ENCODE data around the gene SLC22A5. TPM values are rescaled to one million over a fixed set of nuclear protein-coding genes. Genes with fewer than 3 reads are reported as not detected.

The SLC22A5 gene
- total RNA-seq, 1 experiment from 2014 or later = 15.2 TPM

DNA sequence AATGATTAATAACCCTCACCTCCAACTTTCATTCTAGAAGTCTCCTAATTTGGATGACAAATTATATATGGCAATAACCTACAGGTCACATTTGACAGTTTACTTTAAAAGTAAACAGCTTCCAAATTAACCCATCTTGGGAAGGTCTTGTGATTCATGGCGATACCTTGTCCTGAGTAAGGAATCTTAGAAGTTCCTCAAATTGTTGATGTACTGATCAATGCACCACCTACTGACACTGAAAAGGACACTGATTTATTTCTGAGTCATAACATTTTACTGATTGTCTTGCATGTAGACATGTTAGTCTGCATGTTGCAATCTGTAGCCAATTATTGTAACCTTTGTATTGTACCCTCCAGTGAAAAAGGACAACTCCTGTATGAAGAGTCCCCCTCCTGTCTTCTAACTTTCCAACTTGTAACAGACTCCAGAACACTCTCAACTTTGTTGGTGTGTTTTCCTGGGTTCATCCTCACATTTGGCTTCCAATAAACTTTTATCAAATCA lies 16.0 kb upstream of the SLC22A5 start:
- Histone ChIP-seq H2AFZ (no peak overlapping the region), H4K20me1 (ENCODE audit: insufficient read depth) (no peaks in the 10 kb centered on the region), H3K36me3 (ENCODE audit: low read depth) (peaks cover 6% of the 10 kb centered on the region; the same call in 1 of the 2 replicates), H3F3A (ENCODE audit: insufficient read depth, low read depth) (no peaks in the 10 kb centered on the region), H3K4me1 (replicated peaks; ENCODE audit: insufficient read depth) (peaks cover 8% of the 10 kb centered on the region; the same call in 1 of the 2 replicates), H3K27me3 (ENCODE audit: insufficient read depth, low read depth) (no peaks in the 10 kb centered on the region), H3K4me3 (no peak overlapping the region), H3K9me3 (ENCODE audit: insufficient read depth, low read depth) (no peaks in the 10 kb centered on the region), H3K27ac (no peak overlapping the region), H3K79me2 (ENCODE audit: low read depth) (no peaks in the 10 kb centered on the region), H3K4me2 (no peak overlapping the region), H3K9me2 (ENCODE audit: insufficient read depth) (no peaks in the 10 kb centered on the region)
- TF ChIP-seq EZH2 (IDR thresholded peaks at IDR 0.05; ENCODE audit: low read depth) = no peak
- no peak for DNase-seq
- BruUV-seq (replicated peaks) = no TSS peak
- intact Hi-C loops (cut with micrococcal nuclease; ENCODE audit: unreplicated experiment) = no loop called here
- POLR2A ChIA-PET (ENCODE audit: unreplicated experiment) = interaction anchor here (0.7 kb wide), 1 partner anchor 34 kb away, joined by 4 read pairs; no protein-coding TSS in a partner anchor
- CTCF ChIA-PET = no interaction called here

DNA sequence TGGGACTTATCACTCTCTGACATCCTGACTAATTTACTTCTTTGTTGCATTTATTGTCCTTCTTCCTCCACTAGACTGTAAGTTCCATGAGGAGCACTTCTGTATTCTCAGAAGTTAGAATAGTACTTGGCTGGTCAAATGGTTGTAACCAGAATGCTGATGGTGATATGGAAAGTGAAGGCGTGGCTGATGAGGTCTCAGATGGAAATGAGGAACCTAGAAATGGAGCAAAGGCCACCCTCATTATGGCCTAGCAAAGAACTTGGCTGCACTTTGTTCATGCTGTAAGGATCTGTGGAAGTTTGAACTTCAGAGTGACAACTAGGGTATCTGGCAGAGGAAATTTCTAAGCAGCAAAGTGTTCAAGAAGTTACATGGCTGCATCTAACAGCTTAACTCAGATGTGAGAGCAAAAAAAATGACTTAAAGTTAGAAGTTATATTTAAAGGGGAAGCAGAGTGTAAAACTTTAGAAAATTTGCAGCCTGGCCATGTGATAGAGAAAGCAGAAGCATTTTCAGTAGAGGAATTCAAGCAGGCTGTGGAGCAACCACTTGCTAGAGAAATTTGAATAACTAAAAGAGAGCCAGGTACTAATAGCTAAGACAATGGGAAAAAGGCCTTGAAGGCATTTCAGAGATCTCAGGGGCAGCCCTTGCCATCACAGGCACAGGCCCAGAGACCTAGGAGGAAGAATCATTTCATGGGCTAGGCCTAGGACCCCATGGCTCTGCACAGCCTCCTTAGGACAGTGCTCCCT lies 14.9 kb upstream of the SLC22A5 start:
- no peak for DNase-seq
- CTCF ChIA-PET = no interaction called here
- Histone ChIP-seq H3F3A (ENCODE audit: insufficient read depth, low read depth) (no peaks in the 10 kb centered on the region), H2AFZ (no peak overlapping the region), H3K4me3 (no peak overlapping the region), H3K27me3 (ENCODE audit: insufficient read depth, low read depth) (no peaks in the 10 kb centered on the region), H4K20me1 (ENCODE audit: insufficient read depth) (no peaks in the 10 kb centered on the region), H3K36me3 (ENCODE audit: low read depth) (no peaks in the 10 kb centered on the region), H3K4me1 (replicated peaks; ENCODE audit: insufficient read depth) (peaks cover 8% of the 10 kb centered on the region; the same call in 1 of the 2 replicates), H3K27ac (no peak overlapping the region), H3K9me2 (ENCODE audit: insufficient read depth) (no peaks in the 10 kb centered on the region), H3K79me2 (ENCODE audit: low read depth) (no peaks in the 10 kb centered on the region), H3K9me3 (ENCODE audit: insufficient read depth, low read depth) (no peaks in the 10 kb centered on the region), H3K4me2 (no peak overlapping the region)
- BruUV-seq (replicated peaks) = no TSS peak
- TF ChIP-seq, protein P1, sequence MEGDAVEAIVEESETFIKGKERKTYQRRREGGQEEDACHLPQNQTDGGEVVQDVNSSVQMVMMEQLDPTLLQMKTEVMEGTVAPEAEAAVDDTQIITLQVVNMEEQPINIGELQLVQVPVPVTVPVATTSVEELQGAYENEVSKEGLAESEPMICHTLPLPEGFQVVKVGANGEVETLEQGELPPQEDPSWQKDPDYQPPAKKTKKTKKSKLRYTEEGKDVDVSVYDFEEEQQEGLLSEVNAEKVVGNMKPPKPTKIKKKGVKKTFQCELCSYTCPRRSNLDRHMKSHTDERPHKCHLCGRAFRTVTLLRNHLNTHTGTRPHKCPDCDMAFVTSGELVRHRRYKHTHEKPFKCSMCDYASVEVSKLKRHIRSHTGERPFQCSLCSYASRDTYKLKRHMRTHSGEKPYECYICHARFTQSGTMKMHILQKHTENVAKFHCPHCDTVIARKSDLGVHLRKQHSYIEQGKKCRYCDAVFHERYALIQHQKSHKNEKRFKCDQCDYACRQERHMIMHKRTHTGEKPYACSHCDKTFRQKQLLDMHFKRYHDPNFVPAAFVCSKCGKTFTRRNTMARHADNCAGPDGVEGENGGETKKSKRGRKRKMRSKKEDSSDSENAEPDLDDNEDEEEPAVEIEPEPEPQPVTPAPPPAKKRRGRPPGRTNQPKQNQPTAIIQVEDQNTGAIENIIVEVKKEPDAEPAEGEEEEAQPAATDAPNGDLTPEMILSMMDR (conservative IDR thresholded peaks at IDR 0.05) = no peak
- no peak for TF ChIP-seq EZH2 (IDR thresholded peaks at IDR 0.05; ENCODE audit: low read depth)
- intact Hi-C loops (cut with micrococcal nuclease; ENCODE audit: unreplicated experiment) = no loop called here
- POLR2A ChIA-PET (ENCODE audit: unreplicated experiment) = no interaction called here

DNA sequence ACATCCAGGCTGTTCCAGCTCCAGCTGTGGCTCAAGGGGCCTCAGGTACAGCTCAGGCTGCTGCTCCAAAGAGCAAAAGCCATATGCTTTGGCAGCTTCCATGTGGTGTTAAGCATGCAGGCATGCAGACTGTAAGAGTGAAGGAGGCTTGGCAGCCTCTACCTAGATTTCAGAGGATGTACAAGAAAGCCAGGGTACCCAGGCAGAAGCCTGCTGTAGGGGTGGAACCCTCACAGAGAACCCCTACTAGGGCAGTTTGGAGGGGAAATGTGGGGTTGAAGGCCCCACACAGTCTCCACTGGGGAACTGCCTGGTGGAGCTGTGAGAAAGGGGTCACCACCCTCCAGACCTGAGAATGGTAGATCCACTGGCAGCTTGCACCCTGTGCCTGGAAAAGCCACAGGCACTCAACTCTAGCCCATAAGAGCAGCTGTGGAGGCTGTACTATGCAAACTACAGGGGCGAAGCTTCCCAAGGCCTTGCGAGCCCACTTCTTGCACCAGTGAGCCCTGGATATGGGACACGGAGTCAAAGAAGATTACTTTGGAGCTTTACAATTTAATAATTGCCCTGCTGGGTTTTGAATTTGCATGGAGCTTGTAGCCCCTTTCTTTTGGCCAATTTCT lies 14.3 kb upstream of the SLC22A5 start:
- H3K79me2 ChIP-seq (ENCODE audit: low read depth) = no peaks in the 10 kb centered on the region
- H4K20me1 ChIP-seq (ENCODE audit: insufficient read depth) = no peaks in the 10 kb centered on the region
- CTCF ChIA-PET = no interaction called here
- TF ChIP-seq EZH2 (IDR thresholded peaks at IDR 0.05; ENCODE audit: low read depth) = no peak
- TF ChIP-seq, protein P1 (conservative IDR thresholded peaks at IDR 0.05) = no peak
- H3K4me3 ChIP-seq = no peak overlapping the region
- POLR2A ChIA-PET (ENCODE audit: unreplicated experiment) = interaction anchor here (0.6 to 0.7 kb wide), 2 partner anchors 101 to 117 kb away, joined by 3 to 10 read pairs; no protein-coding TSS in a partner anchor
- no peaks in the 10 kb centered on the region for H3K36me3 ChIP-seq (ENCODE audit: low read depth)
- no peak overlapping the region for H2AFZ ChIP-seq
- no peak overlapping the region for H3K27ac ChIP-seq
- no peaks in the 10 kb centered on the region for H3F3A ChIP-seq (ENCODE audit: insufficient read depth, low read depth)
- H3K4me1 ChIP-seq (replicated peaks; ENCODE audit: insufficient read depth) = peaks cover 8% of the 10 kb centered on the region; the same call in 1 of the 2 replicates
- no peaks in the 10 kb centered on the region for H3K27me3 ChIP-seq (ENCODE audit: insufficient read depth, low read depth)
- no TSS peak for BruUV-seq (replicated peaks)
- no peaks in the 10 kb centered on the region for H3K9me3 ChIP-seq (ENCODE audit: insufficient read depth, low read depth)
- intact Hi-C loops (cut with micrococcal nuclease; ENCODE audit: unreplicated experiment) = no loop called here
- DNase-seq = no peak
- no peak overlapping the region for H3K4me2 ChIP-seq
- no peaks in the 10 kb centered on the region for H3K9me2 ChIP-seq (ENCODE audit: insufficient read depth)
